ENCODE results near the gene DENND5A. TPM values are rescaled to one million over a fixed set of nuclear protein-coding genes. Genes with fewer than 3 reads are reported as not detected.

The DENND5A gene
- total RNA-seq, 4 donors from 2014 or later = 30.4 to 52.9 (median 36.4) TPM

- no peak overlapping the region for H3K4me3 ChIP-seq
- TF ChIP-seq POLR2AphosphoS5 (IDR thresholded peaks at IDR 0.05) (no peak), POLR2A (IDR thresholded peaks at IDR 0.05) (no peak), EP300 (IDR thresholded peaks at IDR 0.05) (no peak)
- TF ChIP-seq, protein P1, sequence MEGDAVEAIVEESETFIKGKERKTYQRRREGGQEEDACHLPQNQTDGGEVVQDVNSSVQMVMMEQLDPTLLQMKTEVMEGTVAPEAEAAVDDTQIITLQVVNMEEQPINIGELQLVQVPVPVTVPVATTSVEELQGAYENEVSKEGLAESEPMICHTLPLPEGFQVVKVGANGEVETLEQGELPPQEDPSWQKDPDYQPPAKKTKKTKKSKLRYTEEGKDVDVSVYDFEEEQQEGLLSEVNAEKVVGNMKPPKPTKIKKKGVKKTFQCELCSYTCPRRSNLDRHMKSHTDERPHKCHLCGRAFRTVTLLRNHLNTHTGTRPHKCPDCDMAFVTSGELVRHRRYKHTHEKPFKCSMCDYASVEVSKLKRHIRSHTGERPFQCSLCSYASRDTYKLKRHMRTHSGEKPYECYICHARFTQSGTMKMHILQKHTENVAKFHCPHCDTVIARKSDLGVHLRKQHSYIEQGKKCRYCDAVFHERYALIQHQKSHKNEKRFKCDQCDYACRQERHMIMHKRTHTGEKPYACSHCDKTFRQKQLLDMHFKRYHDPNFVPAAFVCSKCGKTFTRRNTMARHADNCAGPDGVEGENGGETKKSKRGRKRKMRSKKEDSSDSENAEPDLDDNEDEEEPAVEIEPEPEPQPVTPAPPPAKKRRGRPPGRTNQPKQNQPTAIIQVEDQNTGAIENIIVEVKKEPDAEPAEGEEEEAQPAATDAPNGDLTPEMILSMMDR (IDR thresholded peaks at IDR 0.05) = no peak
- H3K36me3 ChIP-seq = peaks cover 5% of the 10 kb centered on the region
- no peaks in the 10 kb centered on the region for H3K27me3 ChIP-seq
- no peaks in the 10 kb centered on the region for H3K4me1 ChIP-seq
- H3K27ac ChIP-seq = no peak overlapping the region
- DNase-seq (ENCODE audit: low spot score in 2 of 2) = no peak
- whole genome bisulfite sequencing = 97% methylated on average over 3 of the region's 3 CpGs
- H3K9me3 ChIP-seq = no peaks in the 10 kb centered on the region
Observed at GRCh38 chr11:9187616-9188015, 77.5 kb downstream of the DENND5A start.

- TF ChIP-seq POLR2AphosphoS5 (IDR thresholded peaks at IDR 0.05) (no peak), EP300 (IDR thresholded peaks at IDR 0.05) (no peak), POLR2A (IDR thresholded peaks at IDR 0.05) (no peak)
- TF ChIP-seq, protein P1 (IDR thresholded peaks at IDR 0.05) = no peak
- WGBS = 88% methylated on average over 2 of the region's 2 CpGs
- H3K27me3 ChIP-seq = no peaks in the 10 kb centered on the region
- no peak overlapping the region for H3K27ac ChIP-seq
- no peak overlapping the region for H3K4me3 ChIP-seq
- H3K36me3 ChIP-seq = peaks cover 7% of the 10 kb centered on the region
- H3K4me1 ChIP-seq = no peaks in the 10 kb centered on the region
- DNase-seq (ENCODE audit: low spot score in 2 of 2) = no peak
- no peaks in the 10 kb centered on the region for H3K9me3 ChIP-seq
Observed at GRCh38 chr11:9184516-9184915, 80.6 kb downstream of the DENND5A start.

- Histone ChIP-seq H3K4me1 (no peaks in the 10 kb centered on the region), H3K36me3 (peaks cover 23% of the 10 kb centered on the region), H3K4me3 (no peak overlapping the region), H3K27me3 (no peaks in the 10 kb centered on the region), H3K9me3 (no peaks in the 10 kb centered on the region), H3K27ac (no peak overlapping the region)
- WGBS = 91% methylated on average over 2 of the region's 2 CpGs
- no peak for TF ChIP-seq POLR2A (IDR thresholded peaks at IDR 0.05)
- DNase-seq (ENCODE audit: low spot score in 2 of 2) = no peak
Observed at GRCh38 chr11:9182180-9182871, 82.8 kb downstream of the DENND5A start.

- Histone ChIP-seq H3K9me3 (no peaks in the 10 kb centered on the region), H3K4me1 (no peaks in the 10 kb centered on the region), H3K4me3 (no peak overlapping the region), H3K36me3 (peaks cover 34% of the 10 kb centered on the region), H3K27me3 (no peaks in the 10 kb centered on the region), H3K27ac (no peak overlapping the region)
- no peak for TF ChIP-seq EP300 (IDR thresholded peaks at IDR 0.05)
- no peak for TF ChIP-seq POLR2A (IDR thresholded peaks at IDR 0.05)
- TF ChIP-seq, protein P1 (IDR thresholded peaks at IDR 0.05) = no peak
- no peak for TF ChIP-seq POLR2AphosphoS5 (IDR thresholded peaks at IDR 0.05)
- DNase-seq (ENCODE audit: low spot score in 2 of 2) = no peak
- 67% methylated on average over 4 of the region's 4 CpGs for WGBS
Observed at GRCh38 chr11:9180784-9181183, 84.4 kb downstream of the DENND5A start.

DNA sequence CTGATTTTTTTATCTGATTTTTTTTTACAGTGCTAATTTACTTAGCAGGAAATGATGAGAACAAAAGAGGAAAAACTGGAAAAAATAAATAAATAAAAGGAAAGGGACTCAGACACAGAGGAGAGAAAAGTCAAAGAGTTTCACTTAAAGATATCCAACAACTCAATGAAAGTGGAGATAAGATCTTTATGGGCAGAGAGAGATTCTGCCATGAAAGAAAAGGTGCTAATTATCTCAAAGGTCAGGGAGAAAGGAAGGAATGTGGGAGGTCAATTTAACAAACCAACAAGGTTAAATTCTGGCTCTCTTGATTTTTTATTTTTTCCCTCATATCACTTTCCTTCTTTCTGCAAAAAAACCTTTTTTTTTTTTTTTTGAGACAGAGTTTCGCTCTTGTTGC is 86.0 kb downstream of the DENND5A start:
- DNase-seq (ENCODE audit: low spot score in 2 of 2) = no peak
- H3K36me3 ChIP-seq = peaks cover 34% of the 10 kb centered on the region
- no peak overlapping the region for H3K27ac ChIP-seq
- TF ChIP-seq POLR2A (IDR thresholded peaks at IDR 0.05) = no peak
- TF ChIP-seq EP300 (IDR thresholded peaks at IDR 0.05) = no peak
- TF ChIP-seq, protein P1 (IDR thresholded peaks at IDR 0.05) = no peak
- no peak for TF ChIP-seq POLR2AphosphoS5 (IDR thresholded peaks at IDR 0.05)
- H3K27me3 ChIP-seq = no peaks in the 10 kb centered on the region
- no peaks in the 10 kb centered on the region for H3K4me1 ChIP-seq
- 96% methylated on average over 1 of the region's 1 CpG for WGBS
- H3K4me3 ChIP-seq = no peak overlapping the region
- H3K9me3 ChIP-seq = no peaks in the 10 kb centered on the region

All from suprapubic skin (tissue), 4 donors.